Stimulated activated CD4-positive, alpha-beta T cell treated with anti-CD3 and anti-CD28 coated beads, Interleukin-15, amount 100 ng/mL, for 24 hours (primary cell): ENCODE measurements around the gene CDK12.
A peak's percentile ranks its signal among the peaks of the same experiment; 100 is the strongest.
"Not testable (repeated sequence)": the region's sequence is repeated elsewhere in the genome, so short reads cannot be mapped to it uniquely, and the experiment has no call there.

Experiments
- DNase-seq: peaks from one replicate; pipeline ENCODE4 v3.0.0-alpha.2; 2020

The CDK12 gene

GRCh38 chr17:39508987-39509386 is 47.7 kb downstream of the CDK12 start:
- DNase-seq, result no peak

- no peak for DNase-seq
Observed at GRCh38 chr17:39513309-39513708, 52.0 kb downstream of the CDK12 start.

- DNase-seq, result no peak
Observed at GRCh38 chr17:39513915-39514314, 52.6 kb downstream of the CDK12 start.

GRCh38 chr17:39517224-39517623 is 55.9 kb downstream of the CDK12 start:
- DNase-seq, result no peak

GRCh38 chr17:39525801-39526506 is 64.7 kb downstream of the CDK12 start:
- DNase-seq, result no peak

GRCh38 chr17:39527220-39527813 is 66.0 kb downstream of the CDK12 start:
- no peak for DNase-seq

- no peak for DNase-seq
Observed at GRCh38 chr17:39529455-39529854, 68.2 kb downstream of the CDK12 start.

- DNase-seq, result no peak
Observed at GRCh38 chr17:39530513-39530912, 69.2 kb downstream of the CDK12 start.

GRCh38 chr17:39531252-39531651 is 70.0 kb downstream of the CDK12 start:
- no peak for DNase-seq

- no peak for DNase-seq
Observed at GRCh38 chr17:39533891-39534290, 72.6 kb downstream of the CDK12 start.

- no peak for DNase-seq
Observed at GRCh38 chr17:39534768-39535405, 73.6 kb downstream of the CDK12 start.

- DNase-seq, result no peak
Observed at GRCh38 chr17:39536468-39536867, 75.2 kb downstream of the CDK12 start.

- DNase-seq, result not testable (repeated sequence)
Observed at GRCh38 chr17:39537364-39537763, 76.1 kb downstream of the CDK12 start.

GRCh38 chr17:39538866-39539265 is 77.6 kb downstream of the CDK12 start:
- no peak for DNase-seq

- DNase-seq, result no peak
Observed at GRCh38 chr17:39540611-39541010, 79.3 kb downstream of the CDK12 start.

GRCh38 chr17:39541652-39542051 is 80.4 kb downstream of the CDK12 start:
- DNase-seq, result no peak

GRCh38 chr17:39543176-39543575 is 81.9 kb downstream of the CDK12 start:
- DNase-seq, result no peak

GRCh38 chr17:39543664-39544063 is 82.4 kb downstream of the CDK12 start:
- no peak for DNase-seq

- not testable (repeated sequence) for DNase-seq
Observed at GRCh38 chr17:39544361-39544760, 83.1 kb downstream of the CDK12 start.

GRCh38 chr17:39547713-39548478 is 86.6 kb downstream of the CDK12 start:
- peak; percentile 80 for DNase-seq

GRCh38 chr17:39548494-39549225 is 87.4 kb downstream of the CDK12 start:
- no peak for DNase-seq

- no peak for DNase-seq
Observed at GRCh38 chr17:39549747-39550573, 88.7 kb downstream of the CDK12 start.
